A549 (cell line): ENCODE measurements around the gene HERC3. TPM values are rescaled to one million over a fixed set of nuclear protein-coding genes. Genes with fewer than 3 reads are reported as not detected.

Experiments
- ATAC-seq, 2 experiments: fragments of 200-7000 bp in 1 of 2; fragments of >200 bp in 1 of 2; cut with Nextera tagmentation in 1 of 2; cut with Tn5 transposase in 1 of 2; 3 replicates each; pipeline versions ENCODE4 v1.8.0 to v1.9.1; 2018 to 2020; ENCODE audit warnings: mild to moderate bottlenecking in 1 of 2, moderate library complexity in 1 of 2
- CTCF ChIA-PET: fragments of 300-600 bp; sonication (Branson Sonifier 250); formaldehyde crosslinking; extraction: SDS; loops from one replicate; lab custom pipeline; 2021; ENCODE audit warnings: antibody characterized with exemption, inconsistent platforms; lab: Yijun Ruan, JAX
- POLR2A ChIA-PET: fragments of 350-600 bp; formaldehyde crosslinking; extraction: SDS; loops from one replicate; lab custom pipeline; 2021; ENCODE audit warnings: antibody characterized with exemption, inconsistent platforms; lab: Yijun Ruan, JAX
- DNase-seq, 2 experiments: peaks; one replicate each; pipeline versions ENCODE4 v3.0.0 to v3.0.0-alpha.2; 2011 to 2016; ENCODE audit warnings: low read depth in 1 of 2, low spot score in 1 of 2
- FAIRE-seq: peaks from 2 replicates; lab custom pipeline; 2011; peaks lifted over from hg19 to GRCh38; lab: Jason Lieb, UNC
- H3K27ac ChIP-seq, 2 experiments: fragments of >200 bp; sonication (Bioruptor Twin); formaldehyde crosslinking; 3 replicates each; pipeline ENCODE4 v1.5.1; 2016 to 2017
- H3K4me1 ChIP-seq: fragments of >200 bp; sonication (Bioruptor Twin); formaldehyde crosslinking; 3 replicates; pipeline ENCODE4 v1.6.1; 2016
- H3K4me2 ChIP-seq: fragments of >200 bp; sonication (Bioruptor Twin); formaldehyde crosslinking; 3 replicates; pipeline ENCODE4 v1.6.1; 2016
- H3K4me3 ChIP-seq: fragments of >200 bp; sonication (Bioruptor Twin); formaldehyde crosslinking; 3 replicates; pipeline ENCODE4 v1.5.1; 2016
- H3K9me3 ChIP-seq: fragments of >200 bp; sonication (Bioruptor Twin); formaldehyde crosslinking; 3 replicates; pipeline ENCODE4 v1.6.1; 2016
- ATOH8 ChIP-seq: fragments of 250-450 bp; sonication (Bioruptor Pico); IDR thresholded peaks from 2 replicates; pipeline ENCODE4 v1.5.0; 2020; ENCODE audit warnings: low read depth, mild to moderate bottlenecking, moderate library complexity
- BCL3 ChIP-seq: fragments of >200 bp; sonication (Bioruptor Twin); formaldehyde crosslinking; IDR thresholded peaks from 3 replicates; pipeline ENCODE4 v1.6.1; 2016
- BHLHE40 ChIP-seq: IDR thresholded peaks from 2 replicates; pipeline ENCODE4 v1.6.1; 2012; ENCODE audit warnings: low read depth, low read length, inconsistent platforms
- CHD4 ChIP-seq: fragments of 200-600 bp; sonication (generic); IDR thresholded peaks from 2 replicates; pipeline ENCODE4 v1.6.1; 2016; ENCODE audit warnings: antibody characterized with exemption, mild to moderate bottlenecking, borderline replicate concordance
- CTCF ChIP-seq: fragments of >200 bp; sonication (Bioruptor Twin); formaldehyde crosslinking; IDR thresholded peaks from 3 replicates; pipeline ENCODE4 v1.5.1; 2016
- E2F6 ChIP-seq: IDR thresholded peaks from 2 replicates; pipeline ENCODE4 v1.6.1; 2012; ENCODE audit warnings: low read depth, borderline replicate concordance
- EHMT2 ChIP-seq: fragments of 200-600 bp; sonication (generic); IDR thresholded peaks from 2 replicates; pipeline ENCODE4 v1.6.1; 2016; ENCODE audit warnings: antibody characterized with exemption, low read depth, mild to moderate bottlenecking, moderate library complexity
- ELK1 ChIP-seq: fragments of 150-350 bp; IDR thresholded peaks from 2 replicates; pipeline ENCODE4 v1.6.1; 2014; ENCODE audit warnings: low read depth, mild to moderate bottlenecking, low read length
- ESRRA ChIP-seq: fragments of 150-350 bp; IDR thresholded peaks from 2 replicates; pipeline ENCODE4 v1.6.1; 2014; ENCODE audit warnings: mild to moderate bottlenecking, low read length, borderline replicate concordance
- FOSB ChIP-seq: fragments of 250-450 bp; sonication (Bioruptor Pico); IDR thresholded peaks from 2 replicates; pipeline ENCODE4 v1.5.0; 2020; ENCODE audit warnings: mild to moderate bottlenecking, moderate library complexity
- HDAC2 ChIP-seq: fragments of 200-600 bp; sonication (generic); IDR thresholded peaks from 2 replicates; pipeline ENCODE4 v1.6.1; 2016
- HES2 ChIP-seq: fragments of >200 bp; sonication (Bioruptor Twin); formaldehyde crosslinking; IDR thresholded peaks from 2 replicates; pipeline ENCODE4 v1.6.1; 2016
- HEYL ChIP-seq: fragments of 250-450 bp; sonication (Bioruptor Pico); IDR thresholded peaks from 2 replicates; pipeline ENCODE4 v1.8.0; 2021; ENCODE audit warnings: mild to moderate bottlenecking, moderate library complexity
- HMGXB4 ChIP-seq: fragments of 250-450 bp; sonication (Bioruptor Pico); IDR thresholded peaks from 2 replicates; pipeline ENCODE4 v1.5.0; 2021; ENCODE audit warnings: mild to moderate bottlenecking, moderate library complexity, borderline replicate concordance
- JUNB ChIP-seq: fragments of >200 bp; sonication (Bioruptor Twin); formaldehyde crosslinking; IDR thresholded peaks from 2 replicates; pipeline ENCODE4 v1.6.1; 2016
- MAFK ChIP-seq: fragments of 450-650 bp; IDR thresholded peaks from 2 replicates; pipeline ENCODE4 v1.6.1; 2014; ENCODE audit not compliant: partially characterized antibody
- MAZ ChIP-seq: fragments of 150-350 bp; IDR thresholded peaks from 2 replicates; pipeline ENCODE4 v1.6.1; 2014; ENCODE audit warnings: antibody characterized with exemption, low read depth, low read length, borderline replicate concordance
- PHF8 ChIP-seq: fragments of 200-600 bp; sonication (generic); IDR thresholded peaks from 2 replicates; pipeline ENCODE4 v1.6.1; 2016; ENCODE audit warnings: low read depth, mild to moderate bottlenecking, antibody characterized with exemption, moderate library complexity, borderline replicate concordance
- RCOR1 ChIP-seq: fragments of 150-350 bp; IDR thresholded peaks from 2 replicates; pipeline ENCODE4 v1.6.1; 2014; ENCODE audit warnings: antibody characterized with exemption, low read length, low read depth
- RNF2 ChIP-seq: fragments of 200-600 bp; sonication (generic); IDR thresholded peaks from 2 replicates; pipeline ENCODE4 v1.6.1; 2016; ENCODE audit warnings: low read depth, mild to moderate bottlenecking, antibody characterized with exemption, moderate library complexity, borderline replicate concordance
- SMC3 ChIP-seq: fragments of >200 bp; sonication (Bioruptor Twin); formaldehyde crosslinking; IDR thresholded peaks from 3 replicates; pipeline ENCODE4 v1.6.1; 2018; ENCODE audit warnings: inconsistent platforms
- TP53 ChIP-seq: fragments of 250-450 bp; sonication (Bioruptor Pico); IDR thresholded peaks from 2 replicates; pipeline ENCODE4 v1.5.0; 2021; ENCODE audit warnings: mild to moderate bottlenecking, moderate library complexity
- USF2 ChIP-seq: fragments of 450-650 bp; IDR thresholded peaks from 2 replicates; pipeline ENCODE4 v1.6.1; 2014; ENCODE audit warnings: antibody characterized with exemption
- ZC3H11A ChIP-seq: fragments of 450-650 bp; IDR thresholded peaks from 2 replicates; pipeline ENCODE4 v1.6.1; 2014; ENCODE audit warnings: antibody characterized with exemption, mild to moderate bottlenecking
- ZSCAN20 ChIP-seq: fragments of 250-450 bp; sonication (Bioruptor Pico); IDR thresholded peaks from 2 replicates; pipeline ENCODE4 v1.8.0; 2022; ENCODE audit warnings: mild to moderate bottlenecking, moderate library complexity
- WGBS: methylation state at CpG from one replicate; pipeline ENCODE4 v1.1.6; 2017; ENCODE audit errors: missing lambda C conversion rate; 5-methylcytosine and 5-hydroxymethylcytosine counted together
- polyA plus RNA-seq, 4 experiments: library from polyadenylated mRNA; depleted of rRNA in 3 of 4; stranded (reverse); fragments of >200 nt; fragmentation: RNase III in 1 of 4; extraction: RNeasy Plus Mini Kit Qiagen cat#74134 plus additional on column Dnase treatment in 1 of 4; gene quantifications; 2 replicates in 3 of 4; 3 replicates in 1 of 4; pipeline ENCODE4 v1.2.3, GENCODE V29; 2011 to 2017

HERC3 gene
- polyA plus RNA-seq, 2 of the 4 experiments (the other 2 are of a cell fraction), result 4.9 to 6.2 TPM

GRCh38 chr4:88718098-88718497, 125.8 kb downstream of the HERC3 start:
- TF ChIP-seq MAZ (no peak), HEYL (CRISPR knock-in tag) (no peak), RNF2 (no peak), HDAC2 (no peak), EHMT2 (no peak), RCOR1 (no peak), PHF8 (no peak), HMGXB4 (no peak), ELK1 (no peak), FOSB (no peak)
- CTCF ChIA-PET, result no interaction called here
- H3K4me3 ChIP-seq, result no peak overlapping the region
- no peaks in the 10 kb centered on the region for H3K4me1 ChIP-seq
- DNase-seq (no peak), FAIRE-seq (no peak), ATAC-seq (no peak)
- H3K27ac ChIP-seq, result no peak overlapping the region
- POLR2A ChIA-PET, result no interaction called here
- no peaks in the 10 kb centered on the region for H3K9me3 ChIP-seq
- H3K4me2 ChIP-seq, result no peak overlapping the region
- 76% methylated on average over 5 of the region's 5 CpGs for WGBS

- no peaks in the 10 kb centered on the region for H3K9me3 ChIP-seq
- ChIA-PET CTCF (no interaction called here), POLR2A (no interaction called here)
- no peaks in the 10 kb centered on the region for H3K4me1 ChIP-seq
- no peak overlapping the region for H3K4me2 ChIP-seq
- FAIRE-seq (no peak), ATAC-seq (no peak), DNase-seq (no peak)
- WGBS, result 80% methylated on average over 1 of the region's 1 CpG
- H3K4me3 ChIP-seq, result no peak overlapping the region
- no peak overlapping the region for H3K27ac ChIP-seq
- TF ChIP-seq RCOR1 (no peak), ZC3H11A (no peak), E2F6 (no peak), HES2 (no peak), JUNB (no peak), MAFK (no peak), CTCF (no peak), BCL3 (no peak), ZSCAN20 (CRISPR knock-in tag) (no peak), SMC3 (no peak), USF2 (no peak), ESRRA (no peak), CHD4 (no peak), RNF2 (no peak), ATOH8 (CRISPR knock-in tag) (no peak), MAZ (no peak), BHLHE40 (no peak), TP53 (no peak), PHF8 (no peak)
These were observed 127.1 kb downstream of the HERC3 start for GRCh38 chr4:88719381-88719780.
